ENCODE data around the gene PLXNA4. TPM values are rescaled to one million over a fixed set of nuclear protein-coding genes. Genes with fewer than 3 reads are reported as not detected.

Gene PLXNA4
- total and polyA plus RNA-seq, 3 donors from 2014 or later = 3.4 to 5.5 (median 3.8) TPM

DNA sequence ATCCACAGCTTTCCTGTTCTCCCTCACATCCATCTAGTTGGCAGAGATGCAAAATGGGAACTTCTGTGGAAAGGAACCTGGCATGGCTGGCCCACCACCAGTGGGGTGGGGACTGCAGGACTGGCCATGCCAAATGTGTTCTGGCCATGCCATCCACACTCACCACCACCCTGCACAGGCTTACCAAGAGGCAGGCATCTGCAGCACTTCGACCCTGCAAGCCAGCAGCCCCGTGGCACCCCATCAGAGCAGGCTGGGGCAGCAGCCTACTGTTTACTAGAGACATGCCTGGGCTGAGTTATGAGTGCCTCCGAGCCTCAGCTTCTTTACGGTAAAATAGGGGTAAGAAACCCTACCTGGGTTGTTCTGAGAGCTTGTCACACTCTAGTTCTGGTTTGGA, 313.1 kb downstream of the PLXNA4 start:
- no peaks in the 10 kb centered on the region for H3K27me3 ChIP-seq
- H3K27ac ChIP-seq = no peak overlapping the region
- 87 to 88% methylated on average over 4 of the region's 4 CpGs for WGBS, 2 donors
- H3K4me3 ChIP-seq = no peak overlapping the region
- no peaks in the 10 kb centered on the region for H3K36me3 ChIP-seq (ENCODE audit: low read depth, missing control alignments)
- H3K9me3 ChIP-seq = no peaks in the 10 kb centered on the region
- intact Hi-C loops (cut with DNase I; ENCODE audit: low total_unique reads) = no loop called here
- TF ChIP-seq, protein P1, sequence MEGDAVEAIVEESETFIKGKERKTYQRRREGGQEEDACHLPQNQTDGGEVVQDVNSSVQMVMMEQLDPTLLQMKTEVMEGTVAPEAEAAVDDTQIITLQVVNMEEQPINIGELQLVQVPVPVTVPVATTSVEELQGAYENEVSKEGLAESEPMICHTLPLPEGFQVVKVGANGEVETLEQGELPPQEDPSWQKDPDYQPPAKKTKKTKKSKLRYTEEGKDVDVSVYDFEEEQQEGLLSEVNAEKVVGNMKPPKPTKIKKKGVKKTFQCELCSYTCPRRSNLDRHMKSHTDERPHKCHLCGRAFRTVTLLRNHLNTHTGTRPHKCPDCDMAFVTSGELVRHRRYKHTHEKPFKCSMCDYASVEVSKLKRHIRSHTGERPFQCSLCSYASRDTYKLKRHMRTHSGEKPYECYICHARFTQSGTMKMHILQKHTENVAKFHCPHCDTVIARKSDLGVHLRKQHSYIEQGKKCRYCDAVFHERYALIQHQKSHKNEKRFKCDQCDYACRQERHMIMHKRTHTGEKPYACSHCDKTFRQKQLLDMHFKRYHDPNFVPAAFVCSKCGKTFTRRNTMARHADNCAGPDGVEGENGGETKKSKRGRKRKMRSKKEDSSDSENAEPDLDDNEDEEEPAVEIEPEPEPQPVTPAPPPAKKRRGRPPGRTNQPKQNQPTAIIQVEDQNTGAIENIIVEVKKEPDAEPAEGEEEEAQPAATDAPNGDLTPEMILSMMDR (IDR thresholded peaks at IDR 0.05) = no peak
- no peak for TF ChIP-seq POLR2A (IDR thresholded peaks at IDR 0.05)
- no peak for DNase-seq
- H3K4me1 ChIP-seq = no peaks in the 10 kb centered on the region

DNA sequence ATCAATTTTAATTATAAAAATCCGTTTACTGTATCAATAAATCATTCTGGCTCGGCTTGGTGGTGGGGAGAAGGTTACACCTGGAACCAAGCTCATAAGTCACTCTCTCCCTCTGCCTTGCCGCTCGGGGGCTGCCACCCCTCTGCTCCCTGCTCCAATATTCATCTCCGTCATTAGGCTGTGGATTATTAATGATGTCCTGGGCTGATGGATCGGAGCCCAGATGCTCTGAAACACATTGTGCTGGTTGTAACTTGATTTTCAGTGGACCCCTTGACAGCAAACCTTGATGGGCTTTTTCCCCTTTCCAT, 314.2 kb downstream of the PLXNA4 start:
- DNase-seq = no peak
- H3K4me3 ChIP-seq = no peak overlapping the region
- 47 to 65% methylated on average over 6 of the region's 6 CpGs for WGBS, 2 donors
- H3K36me3 ChIP-seq (ENCODE audit: low read depth, missing control alignments) = no peaks in the 10 kb centered on the region
- no peaks in the 10 kb centered on the region for H3K9me3 ChIP-seq
- no peak for TF ChIP-seq POLR2A (IDR thresholded peaks at IDR 0.05)
- TF ChIP-seq, protein P1 (IDR thresholded peaks at IDR 0.05) = no peak
- intact Hi-C loops (cut with DNase I; ENCODE audit: low total_unique reads) = no loop called here
- no peak overlapping the region for H3K27ac ChIP-seq
- H3K4me1 ChIP-seq = no peaks in the 10 kb centered on the region
- no peaks in the 10 kb centered on the region for H3K27me3 ChIP-seq

DNA sequence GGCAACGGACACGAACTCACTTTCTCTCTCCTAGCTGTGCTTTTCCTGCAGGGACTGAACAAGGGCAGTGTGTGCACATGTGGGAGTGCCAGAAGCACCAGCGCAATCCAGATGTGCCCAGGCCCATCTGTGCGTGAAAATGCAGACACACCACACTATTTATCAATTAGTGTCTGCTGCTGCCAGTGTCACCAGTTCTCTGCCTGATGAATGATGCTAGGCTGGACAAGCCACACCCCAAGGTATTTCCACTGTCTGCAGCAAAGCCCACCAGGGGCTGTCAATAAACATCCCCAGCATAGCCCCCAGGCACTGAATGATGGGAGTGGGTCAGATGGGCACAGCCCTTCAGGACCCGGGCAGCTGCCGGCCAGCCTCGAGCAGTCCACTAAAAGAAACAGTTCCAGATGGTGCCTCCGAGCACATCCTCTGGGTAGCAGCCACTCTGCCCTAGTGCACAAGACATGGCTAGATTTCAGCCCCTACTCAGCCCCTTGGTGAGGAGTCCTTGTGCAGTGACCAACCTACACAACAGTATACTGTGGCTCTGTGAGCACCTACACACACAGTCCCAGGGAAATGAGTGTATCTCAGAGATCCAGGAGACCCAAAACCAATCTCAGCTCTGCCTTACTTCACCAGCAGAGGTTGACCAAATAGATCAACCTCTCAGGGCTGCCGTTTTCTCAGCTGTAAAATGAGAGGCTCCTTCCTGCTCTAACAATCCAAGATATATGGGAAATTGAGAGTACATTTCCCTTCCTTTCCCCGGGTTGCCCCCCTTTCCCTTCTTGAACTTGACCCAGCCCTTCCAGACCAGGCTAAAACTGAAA, 314.7 kb downstream of the PLXNA4 start:
- intact Hi-C loops (cut with DNase I; ENCODE audit: low total_unique reads) = no loop called here
- 63 to 69% methylated on average over 6 to 10 of the region's 10 CpGs for WGBS, 2 donors

DNA sequence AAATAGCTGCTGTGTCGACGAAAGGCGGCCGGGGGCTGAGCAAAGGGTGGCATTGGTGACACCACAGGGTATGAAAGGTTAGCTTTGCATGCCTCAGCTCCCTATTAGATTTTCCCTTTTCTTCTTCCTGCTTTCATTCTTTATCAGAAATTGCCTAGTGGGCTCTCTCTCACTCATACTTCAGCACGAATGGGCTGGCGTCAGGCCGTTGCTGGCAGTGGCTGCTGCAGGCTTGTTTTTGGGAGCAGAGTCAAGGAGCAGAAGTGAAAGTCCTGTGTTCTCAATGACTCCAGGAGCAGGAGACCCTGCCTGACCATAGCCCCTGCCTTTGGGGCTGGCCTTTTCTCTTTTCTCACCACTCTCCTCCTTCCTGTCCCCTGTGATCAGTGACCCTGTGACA, 318.0 kb downstream of the PLXNA4 start:
- no peaks in the 10 kb centered on the region for H3K4me1 ChIP-seq
- H3K9me3 ChIP-seq = no peaks in the 10 kb centered on the region
- no peaks in the 10 kb centered on the region for H3K27me3 ChIP-seq
- WGBS, 2 donors = 93 to 99% methylated on average over 7 of the region's 7 CpGs
- intact Hi-C loops (cut with DNase I; ENCODE audit: low total_unique reads) = no loop called here
- no peak for DNase-seq
- no peak overlapping the region for H3K4me3 ChIP-seq
- H3K36me3 ChIP-seq (ENCODE audit: low read depth, missing control alignments) = no peaks in the 10 kb centered on the region
- no peak overlapping the region for H3K27ac ChIP-seq
- TF ChIP-seq, protein P1 (IDR thresholded peaks at IDR 0.05) = no peak
- TF ChIP-seq POLR2A (IDR thresholded peaks at IDR 0.05) = no peak

More for the DNA sequence above, 314.7 kb downstream of the PLXNA4 start:
- Histone ChIP-seq H3K36me3 (ENCODE audit: low read depth, missing control alignments) (no peaks in the 10 kb centered on the region), H3K27me3 (no peaks in the 10 kb centered on the region), H3K9me3 (no peaks in the 10 kb centered on the region), H3K4me1 (no peaks in the 10 kb centered on the region), H3K27ac (no peak overlapping the region), H3K4me3 (no peak overlapping the region)
- no peak for DNase-seq
- no peak for TF ChIP-seq POLR2A (IDR thresholded peaks at IDR 0.05)
- TF ChIP-seq, protein P1 (IDR thresholded peaks at IDR 0.05) = no peak

DNA sequence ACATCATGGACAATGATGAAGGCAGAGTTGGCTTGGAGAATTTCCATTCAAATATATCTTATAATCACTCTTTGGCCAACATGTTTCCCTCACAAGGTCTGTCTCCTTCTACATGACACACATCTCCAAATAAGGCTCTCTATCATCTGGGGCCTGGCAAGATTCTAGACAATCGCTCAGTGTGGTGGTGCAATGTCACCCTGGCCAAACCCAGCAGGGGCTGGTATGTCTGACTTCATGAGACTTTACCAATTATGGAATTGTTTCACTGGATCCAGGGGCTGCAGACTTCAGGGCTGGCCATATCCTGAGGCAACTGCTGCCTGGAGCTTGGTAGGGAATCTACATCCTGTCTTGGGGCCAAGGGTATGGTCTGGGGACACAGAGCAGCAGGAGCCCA, 319.0 kb downstream of the PLXNA4 start:
- Histone ChIP-seq H3K4me3 (no peak overlapping the region), H3K27ac (no peak overlapping the region), H3K9me3 (no peaks in the 10 kb centered on the region), H3K4me1 (no peaks in the 10 kb centered on the region), H3K27me3 (no peaks in the 10 kb centered on the region), H3K36me3 (ENCODE audit: low read depth, missing control alignments) (no peaks in the 10 kb centered on the region)
- intact Hi-C loops (cut with DNase I; ENCODE audit: low total_unique reads) = no loop called here
- TF ChIP-seq POLR2A (IDR thresholded peaks at IDR 0.05) = no peak
- TF ChIP-seq, protein P1 (IDR thresholded peaks at IDR 0.05) = no peak
- DNase-seq = no peak
- 93 to 95% methylated on average over 1 of the region's 1 CpG for WGBS, 2 donors
